H1 (cell line): ENCODE measurements around the gene MARK1. TPM values are rescaled to one million over a fixed set of nuclear protein-coding genes. Genes with fewer than 3 reads are reported as not detected.

Source experiments
- CTCF ChIA-PET: fragments of 300-600 bp; sonication (Branson Sonifier 250); formaldehyde crosslinking; loops from one replicate; lab custom pipeline; 2021; ENCODE audit not compliant: partially characterized antibody; lab: Charles Lee
- POLR2A ChIA-PET: fragments of 300-600 bp; sonication (Branson Sonifier 250); formaldehyde crosslinking; loops from one replicate; lab custom pipeline; 2021; ENCODE audit warnings: inconsistent platforms; ENCODE audit not compliant: partially characterized antibody; lab: Charles Lee
- DNase-seq, 2 experiments: peaks; one replicate each; pipeline versions ENCODE4 v3.0.0 to v3.0.0-alpha.2; 2010 to 2022; ENCODE audit warnings: low spot score in 2 of 2, low read depth in 1 of 2, mixed read lengths in 1 of 2
- FAIRE-seq: peaks from 2 replicates; lab custom pipeline; 2011; peaks lifted over from hg19 to GRCh38; lab: Jason Lieb, UNC
- H2AFZ ChIP-seq: 2 replicates; pipeline ENCODE4 v1.8.1; 2012; ENCODE audit warnings: low read length, inconsistent platforms
- H2AK5ac ChIP-seq: 2 replicates; pipeline ENCODE4 v1.6.1; 2013; ENCODE audit warnings: low read depth, low read length
- H2BK120ac ChIP-seq: replicated peaks from 2 replicates; pipeline ENCODE3; 2013; ENCODE audit warnings: low read depth, low read length, inconsistent platforms
- H2BK12ac ChIP-seq: 2 replicates; pipeline ENCODE4 v1.6.1; 2013; ENCODE audit warnings: low read depth, low read length
- H2BK15ac ChIP-seq: 2 replicates; pipeline ENCODE4 v1.6.1; 2013; ENCODE audit warnings: low read length
- H2BK20ac ChIP-seq: 2 replicates; pipeline ENCODE4 v1.6.1; 2013; ENCODE audit warnings: low read length
- H2BK5ac ChIP-seq: 2 replicates; pipeline ENCODE4 v1.6.1; 2013; ENCODE audit warnings: low read depth, low read length
- H3K14ac ChIP-seq: 2 replicates; pipeline ENCODE4 v1.6.1; 2013; ENCODE audit warnings: inconsistent platforms; ENCODE audit not compliant: insufficient read length
- H3K18ac ChIP-seq: 2 replicates; pipeline ENCODE4 v1.6.1; 2013; ENCODE audit warnings: low read length; ENCODE audit errors: extremely low read depth
- H3K23ac ChIP-seq: 2 replicates; pipeline ENCODE4 v1.6.1; 2013; ENCODE audit warnings: inconsistent platforms; ENCODE audit not compliant: insufficient read length
- H3K23me2 ChIP-seq: 2 replicates; pipeline ENCODE4 v1.6.1; 2013; ENCODE audit warnings: low read depth, low read length
- H3K27ac ChIP-seq: 2 replicates; pipeline ENCODE4 v1.6.1; 2011; ENCODE audit warnings: low read depth, low read length, inconsistent platforms
- H3K27me3 ChIP-seq, 4 experiments: replicated peaks in 1 of 4; 1 replicate in 1 of 4; 2 replicates in 3 of 4; pipeline versions ENCODE4 v1.6.1 to v1.8.1; 2011 to 2013; ENCODE audit warnings: low read length in 3 of 4, mild to moderate bottlenecking in 3 of 4, inconsistent platforms in 2 of 4, mixed read lengths in 2 of 4, moderate library complexity in 1 of 4; ENCODE audit not compliant: control insufficient read depth in 3 of 4, insufficient read depth in 3 of 4; ENCODE audit errors: extremely low read depth in 1 of 4
- H3K36me3 ChIP-seq, 4 experiments: 2 replicates each; pipeline versions ENCODE4 v1.6.1 to v1.8.1; 2011 to 2013; ENCODE audit warnings: mild to moderate bottlenecking in 4 of 4, low read length in 3 of 4, moderate library complexity in 2 of 4, control low read depth in 1 of 4, inconsistent platforms in 1 of 4; ENCODE audit not compliant: insufficient read depth in 4 of 4, control insufficient read depth in 2 of 4
- H3K4ac ChIP-seq: replicated peaks from 2 replicates; pipeline ENCODE3; 2013; ENCODE audit warnings: low read length, low read depth, mixed read lengths, inconsistent platforms; ENCODE audit not compliant: insufficient read length
- H3K4me1 ChIP-seq, 4 experiments: replicated peaks in 1 of 4; 1 replicate in 1 of 4; 2 replicates in 3 of 4; pipeline versions ENCODE4 v1.6.1 to v1.8.1; 2011 to 2013; ENCODE audit warnings: low read length in 3 of 4, inconsistent platforms in 2 of 4, mixed read lengths in 1 of 4; ENCODE audit not compliant: insufficient read depth in 4 of 4, control insufficient read depth in 3 of 4
- H3K4me2 ChIP-seq, 2 experiments: 2 replicates each; pipeline versions ENCODE4 v1.6.1 to v1.8.1; 2011 to 2013; ENCODE audit warnings: low read depth in 2 of 2, low read length in 2 of 2, control low read depth in 1 of 2, inconsistent platforms in 1 of 2, mild to moderate bottlenecking in 1 of 2; ENCODE audit not compliant: insufficient read depth in 1 of 2
- H3K4me3 ChIP-seq, 4 experiments: fragments of 200-600, 300-600 bp in 1 of 4; sonication (generic), shearing (Covaris generic), sonication (Bioruptor Twin) in 1 of 4; 2 replicates each; pipeline versions ENCODE4 v1.5.1 to v1.8.1; 2011 to 2016; ENCODE audit warnings: low read length in 4 of 4, low read depth in 3 of 4, control low read depth in 2 of 4, inconsistent platforms in 2 of 4, mild to moderate bottlenecking in 2 of 4, mixed read lengths in 1 of 4, moderate library complexity in 1 of 4; ENCODE audit not compliant: insufficient read depth in 2 of 4; ENCODE audit errors: extremely low read depth in 1 of 4
- H3K56ac ChIP-seq: replicated peaks from 2 replicates; pipeline ENCODE3; 2013; ENCODE audit warnings: low read depth, mild to moderate bottlenecking, mixed read lengths, low read length, inconsistent platforms; ENCODE audit not compliant: insufficient read length
- H3K79me1 ChIP-seq: 2 replicates; pipeline ENCODE4 v1.6.1; 2013; ENCODE audit warnings: low read depth, low read length, control low read depth
- H3K79me2 ChIP-seq, 2 experiments: 2 replicates each; pipeline versions ENCODE4 v1.6.1 to v1.8.1; 2012 to 2013; ENCODE audit warnings: low read length in 2 of 2, mild to moderate bottlenecking in 2 of 2, inconsistent platforms in 1 of 2; ENCODE audit not compliant: insufficient read depth in 2 of 2, control insufficient read depth in 1 of 2
- H3K9ac ChIP-seq, 4 experiments: replicated peaks in 1 of 4; 1 replicate in 1 of 4; 2 replicates in 3 of 4; pipeline versions ENCODE4 v1.6.1 to v1.8.1; 2011 to 2013; ENCODE audit warnings: low read depth in 3 of 4, low read length in 3 of 4, control low read depth in 2 of 4, mild to moderate bottlenecking in 2 of 4, moderate library complexity in 2 of 4, inconsistent platforms in 1 of 4; ENCODE audit errors: extremely low read depth in 1 of 4
- H3K9me3 ChIP-seq, 2 experiments: 2 replicates each; pipeline versions ENCODE4 v1.6.1 to v1.8.1; 2012 to 2013; ENCODE audit warnings: mild to moderate bottlenecking in 2 of 2, moderate library complexity in 2 of 2, control low read depth in 1 of 2, inconsistent platforms in 1 of 2, low read depth in 1 of 2, low read length in 1 of 2, mixed read lengths in 1 of 2; ENCODE audit not compliant: insufficient read depth in 2 of 2
- H4K20me1 ChIP-seq, 2 experiments: replicated peaks in 1 of 2; 2 replicates each; pipeline versions ENCODE3 to v1.8.1; 2011 to 2013; ENCODE audit warnings: inconsistent platforms in 2 of 2, low read length in 2 of 2, mild to moderate bottlenecking in 1 of 2; ENCODE audit not compliant: insufficient read depth in 2 of 2, control insufficient read depth in 1 of 2
- H4K5ac ChIP-seq: 2 replicates; pipeline ENCODE4 v1.6.1; 2013; ENCODE audit warnings: low read length, low read depth, mixed read lengths, inconsistent platforms; ENCODE audit not compliant: insufficient read length
- H4K8ac ChIP-seq: 2 replicates; pipeline ENCODE4 v1.8.0; 2013; ENCODE audit warnings: mild to moderate bottlenecking, moderate library complexity, low read length, inconsistent platforms; ENCODE audit not compliant: insufficient read depth; ENCODE audit errors: extremely low read depth
- H4K91ac ChIP-seq: replicated peaks from 2 replicates; pipeline ENCODE3; 2013; ENCODE audit warnings: low read length, mixed read lengths, inconsistent platforms; ENCODE audit not compliant: insufficient read length
- HDAC6 ChIP-seq: IDR thresholded peaks from one replicate; pipeline ENCODE4 v1.7.1; 2012; ENCODE audit warnings: low read depth, mild to moderate bottlenecking, inconsistent platforms, low read length, moderate library complexity
- POLR2AphosphoS5 ChIP-seq: IDR thresholded peaks from 2 replicates; pipeline ENCODE4 v1.6.1; 2011; ENCODE audit warnings: low read depth, low read length
- RBBP5 ChIP-seq: IDR thresholded peaks from 2 replicates; pipeline ENCODE4 v1.7.1; 2012; ENCODE audit warnings: low read depth, mild to moderate bottlenecking, inconsistent platforms, low read length, moderate library complexity, borderline replicate concordance
- TBP ChIP-seq: IDR thresholded peaks from 2 replicates; pipeline ENCODE4 v1.6.1; 2011; ENCODE audit warnings: low read depth, low read length, improper control_type of control experiment
- TCF12 ChIP-seq: IDR thresholded peaks from 2 replicates; pipeline ENCODE4 v1.6.1; 2011; ENCODE audit warnings: low read depth, mild to moderate bottlenecking, low read length
- WGBS, 2 experiments: shearing (Covaris generic) in 1 of 2; methylation state at CpG; one replicate each; pipeline versions ENCODE4 v1.1.6 to v1.1.7; 2013 to 2015; ENCODE audit warnings: low lambda C conversion rate in 2 of 2, mixed read lengths in 2 of 2, inconsistent platforms in 1 of 2, low coverage in 1 of 2, missing lambda C conversion rate in 1 of 2; ENCODE audit not compliant: insufficient replicate concordance in 2 of 2, insufficient coverage in 1 of 2, insufficient read length in 1 of 2; ENCODE audit errors: extremely low coverage in 1 of 2, missing lambda C conversion rate in 1 of 2; 5-methylcytosine and 5-hydroxymethylcytosine counted together
- polyA plus RNA-seq, 7 experiments: library from polyadenylated mRNA; depleted of rRNA in 3 of 7; stranded (reverse) in 5 of 7; unstranded in 2 of 7; fragments of >200 nt in 5 of 7; fragments of 200-250 nt in 2 of 7; gene quantifications; 1 replicate in 5 of 7; 2 replicates in 1 of 7; 4 replicates in 1 of 7; pipeline versions ENCODE4 v1.2.1 to v1.2.3, GENCODE V29; 2011 to 2013; ENCODE audit warnings: missing spikeins in 2 of 7, mixed read lengths in 2 of 7
- total RNA-seq: library from RNA; stranded (reverse); fragmentation: NEBNext Ultra II Directional; extraction: Animal tissue kit (Norgen Biotek cat#: 25700); gene quantifications from 2 replicates; pipeline ENCODE4 v1.2.1, GENCODE V29; 2021

MARK1 gene
- total and polyA plus RNA-seq, 2 of the 8 experiments (the other 6 are each of a cell fraction or from before 2014, with no cell fraction given), result 5.5 to 20.5 TPM

DNA sequence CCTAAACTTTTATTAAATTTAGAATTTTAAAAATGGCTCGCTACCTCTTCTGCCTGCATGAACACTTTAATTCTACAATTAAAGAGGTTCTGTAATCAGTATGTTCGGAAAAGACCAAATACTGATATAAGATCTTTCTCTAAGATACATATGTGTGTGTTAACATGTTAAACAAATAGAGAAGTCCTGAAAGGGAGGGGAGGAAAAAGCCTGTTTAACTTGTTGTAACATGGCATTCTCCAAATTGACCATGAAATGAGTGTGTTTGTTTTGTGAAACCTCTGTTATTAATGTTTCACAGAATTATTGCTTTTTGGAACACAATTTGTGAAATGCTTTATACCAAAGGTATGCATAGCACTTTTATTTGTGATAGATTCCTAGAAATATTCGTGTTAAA lies 77.0 kb downstream of the MARK1 start:
- Histone ChIP-seq H3K27me3 (no peaks in the 10 kb centered on the region), H3K14ac (no peak overlapping the region), H3K9me3 (0 out of 4 replicates have a peak, but pooled peaks cover 0 to 3% of the 10 kb centered on the region in 2 experiments), H3K9ac (no peak overlapping the region), H3K23ac (no peak overlapping the region), H3K56ac (no peak overlapping the region), H3K4me2 (no peak overlapping the region), H3K79me1 (no peaks in the 10 kb centered on the region), H4K91ac (no peak overlapping the region), H3K4me1 (no peaks in the 10 kb centered on the region), H3K36me3 (peaks cover 0 to 3% (median 0%) of the 10 kb centered on the region in 4 experiments; a peak in 2 of 8 replicates), H4K8ac (no peak overlapping the region), H2BK5ac (no peak overlapping the region), H2BK12ac (no peak overlapping the region), H2AK5ac (no peak overlapping the region), H2BK20ac (no peak overlapping the region), H3K4ac (no peak overlapping the region), H3K79me2 (no peaks in the 10 kb centered on the region), H2BK120ac (no peak overlapping the region), H2BK15ac (no peak overlapping the region), H3K18ac (no peak overlapping the region), H4K5ac (no peak overlapping the region), H3K27ac (no peak overlapping the region), H3K4me3 (no peak overlapping the region), H2AFZ (no peak overlapping the region), H3K23me2 (no peaks in the 10 kb centered on the region), H4K20me1 (no peaks in the 10 kb centered on the region)
- no peak for TF ChIP-seq TBP
- no peak for TF ChIP-seq RBBP5
- TF ChIP-seq POLR2AphosphoS5, result no peak
- TF ChIP-seq TCF12, result no peak
- TF ChIP-seq HDAC6, result no peak
- ChIA-PET CTCF (no interaction called here), POLR2A (interaction anchor here (0.7 kb wide), 1 partner anchor 21 kb away, joined by 3 read pairs; no protein-coding TSS in a partner anchor)
- FAIRE-seq (no peak), DNase-seq (no peak)
- 93% methylated on average over 3 of the region's 3 CpGs; no CpG with 5 or more reads in 1 of the 2 experiments for WGBS, 2 experiments
